CD4-positive, alpha-beta T cell treated with Interleukin-6 at 100 ng/mL for 8 hours (primary cell): Measurements from ENCODE around the gene BNC2.

ENCODE experiments used
- DNase-seq: peaks from one replicate; pipeline ENCODE4 v3.0.0-alpha.2; 2020; ENCODE audit warnings: mixed read lengths, low spot score

BNC2 gene

GRCh38 chr9:16817514-16817913 is 53.0 kb downstream of the BNC2 start:
- DNase-seq = no peak

DNA sequence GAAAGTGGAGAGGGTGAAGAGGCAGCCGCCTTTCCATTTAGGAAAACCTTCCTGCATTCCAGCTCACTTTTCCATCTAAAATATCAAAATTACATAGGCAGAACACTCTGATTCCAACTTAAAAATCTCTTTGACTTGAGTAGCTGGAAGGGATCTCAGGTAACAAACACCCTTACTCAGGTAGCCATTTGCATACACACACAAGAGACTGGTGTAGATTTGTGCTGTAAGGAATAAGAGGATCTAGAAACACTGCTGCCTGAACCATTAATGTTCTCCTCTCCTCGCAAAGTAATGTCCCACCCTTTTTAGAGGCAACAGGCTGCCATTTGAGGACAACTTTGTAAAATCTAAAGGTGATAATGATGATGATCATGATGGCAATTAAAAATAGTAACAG is 53.5 kb downstream of the BNC2 start:
- no peak for DNase-seq

DNA sequence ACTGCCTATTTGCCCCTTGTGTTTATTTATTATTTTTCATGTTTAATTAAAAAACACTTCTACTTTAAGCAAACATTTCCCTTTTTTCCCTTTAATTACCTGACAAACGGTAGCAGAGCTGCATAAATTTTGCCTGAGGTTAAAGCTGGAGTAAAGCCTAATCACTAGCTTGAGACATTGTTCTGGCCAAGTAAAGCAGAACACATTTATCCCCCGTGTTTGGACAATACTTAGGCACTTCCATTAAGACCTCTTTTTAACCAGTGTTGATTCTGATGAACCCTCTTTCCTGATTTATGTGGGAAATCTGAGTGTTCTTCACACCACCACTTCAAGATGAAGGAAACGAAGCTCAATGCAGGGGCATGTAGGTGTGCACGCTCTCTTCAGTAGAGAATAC is 54.5 kb downstream of the BNC2 start:
- DNase-seq = no peak

- DNase-seq = no peak
Measured at GRCh38 chr9:16815079-16815478, 55.4 kb downstream of the BNC2 start.

- DNase-seq = no peak
Measured at GRCh38 chr9:16813838-16814237, 56.6 kb downstream of the BNC2 start.

- DNase-seq = no peak
Measured at GRCh38 chr9:16811987-16812685, 58.3 kb downstream of the BNC2 start.

GRCh38 chr9:16809912-16810610 is 60.4 kb downstream of the BNC2 start:
- no peak for DNase-seq

GRCh38 chr9:16806674-16807073 is 63.8 kb downstream of the BNC2 start:
- DNase-seq = no peak

DNA sequence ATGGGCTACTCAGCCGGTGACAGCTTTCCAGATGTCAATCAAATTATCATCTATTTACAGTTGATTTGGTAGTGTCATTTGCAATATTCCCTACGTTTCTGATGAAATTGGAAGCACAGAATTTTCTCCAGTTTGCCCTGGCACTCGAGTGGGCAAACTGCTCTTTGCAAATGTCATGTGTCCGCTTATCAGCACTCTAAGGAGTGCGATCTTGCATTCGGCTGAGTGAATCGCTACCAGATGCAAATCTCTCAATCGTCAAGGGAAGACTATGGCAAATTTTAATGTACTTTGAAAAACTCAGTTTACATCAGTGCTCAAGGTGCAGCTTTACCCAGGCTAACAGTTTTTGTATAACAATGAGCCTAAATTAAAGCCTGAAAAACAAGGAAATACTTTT is 66.8 kb downstream of the BNC2 start:
- no peak for DNase-seq

- DNase-seq = no peak
Measured at GRCh38 chr9:16801871-16802466, 68.5 kb downstream of the BNC2 start.

DNA sequence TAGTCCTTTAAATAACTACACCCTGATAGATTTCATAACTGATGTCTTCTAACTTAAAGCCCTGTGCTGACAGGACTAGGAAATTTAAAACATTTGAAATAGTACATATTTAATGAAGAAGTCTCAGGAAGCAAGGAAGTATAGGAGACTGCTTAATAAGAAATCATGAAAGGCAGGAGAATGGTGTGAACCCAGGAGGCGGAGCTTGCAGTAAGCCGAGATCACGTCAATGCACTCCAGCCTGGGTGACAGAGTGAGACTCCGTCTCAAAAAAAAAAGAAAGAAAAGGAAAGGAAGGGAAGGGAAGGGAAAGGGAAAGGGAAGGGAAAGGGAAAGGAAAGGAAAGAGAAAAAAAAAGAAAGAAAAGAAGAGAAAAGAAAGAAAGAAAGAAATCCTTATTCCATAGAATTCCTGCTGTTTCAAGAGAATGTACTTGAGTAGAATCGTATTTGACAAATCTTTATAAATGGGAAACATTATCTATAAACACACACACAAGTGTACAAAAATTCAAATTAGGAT is 74.1 kb downstream of the BNC2 start:
- DNase-seq = no peak

DNA sequence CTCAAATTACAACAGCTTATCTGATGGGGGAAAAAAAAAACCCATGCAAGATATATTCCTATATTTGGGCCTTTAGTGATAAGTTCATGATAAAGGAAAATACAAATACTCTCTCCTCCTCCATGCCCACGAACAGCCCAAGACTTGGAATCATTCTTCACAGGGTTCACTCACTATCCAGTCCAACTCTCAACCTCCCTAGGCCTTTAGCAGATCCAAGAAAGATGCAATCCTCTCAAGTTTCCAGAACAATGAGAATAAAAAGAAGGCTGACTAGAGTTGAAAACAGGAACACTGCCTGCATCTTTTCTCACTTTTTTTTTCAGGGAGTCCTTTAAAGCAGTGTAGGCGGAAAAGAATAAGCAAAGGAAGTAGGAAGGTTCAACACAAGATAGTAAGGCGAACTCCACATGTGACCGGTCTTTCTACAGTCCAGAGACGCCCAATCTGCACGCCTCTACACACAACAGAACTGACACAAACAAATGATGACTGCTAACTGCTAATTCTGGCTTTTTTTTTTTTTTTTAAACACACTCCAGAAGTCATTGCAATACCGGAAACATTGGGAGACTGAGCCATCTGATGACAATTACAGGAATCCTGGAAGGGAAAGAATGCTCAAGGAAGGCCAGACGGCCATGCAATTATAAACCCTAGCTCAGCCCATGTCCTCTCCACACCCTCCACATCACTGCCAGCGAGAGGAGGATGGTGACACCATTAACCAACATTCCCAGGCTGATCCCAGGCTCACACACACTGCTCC is 75.4 kb downstream of the BNC2 start:
- DNase-seq = no peak

- no peak for DNase-seq
Measured at GRCh38 chr9:16794103-16794502, 76.4 kb downstream of the BNC2 start.

- no peak for DNase-seq
Measured at GRCh38 chr9:16787724-16788123, 82.7 kb downstream of the BNC2 start.

- no peak for DNase-seq
Measured at GRCh38 chr9:16784002-16784401, 86.5 kb downstream of the BNC2 start.

GRCh38 chr9:16782490-16782889 is 88.0 kb downstream of the BNC2 start:
- DNase-seq = no peak

DNA sequence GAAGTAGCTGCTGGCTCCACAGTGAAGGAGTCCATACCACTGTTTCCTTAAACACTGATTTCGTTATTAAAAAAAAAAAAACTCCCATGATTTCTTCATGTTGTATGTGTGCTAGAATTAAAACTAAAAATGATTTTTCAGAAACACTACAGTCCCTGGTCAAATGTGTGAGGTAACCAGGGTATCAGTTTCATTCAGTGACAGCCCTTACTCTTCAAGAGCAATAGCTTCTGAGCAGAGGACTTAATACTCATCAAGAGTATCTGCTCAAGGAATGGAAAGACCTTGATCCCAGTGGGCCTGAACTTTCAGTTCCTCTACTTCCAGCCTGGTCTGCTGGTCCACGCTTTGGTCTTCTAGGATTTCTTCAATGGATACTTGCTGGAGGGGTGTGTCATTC is 95.1 kb downstream of the BNC2 start:
- no peak for DNase-seq

GRCh38 chr9:16773617-16774016 is 96.9 kb downstream of the BNC2 start:
- DNase-seq = no peak

- no peak for DNase-seq
Measured at GRCh38 chr9:16773116-16773515, 97.4 kb downstream of the BNC2 start.

DNA sequence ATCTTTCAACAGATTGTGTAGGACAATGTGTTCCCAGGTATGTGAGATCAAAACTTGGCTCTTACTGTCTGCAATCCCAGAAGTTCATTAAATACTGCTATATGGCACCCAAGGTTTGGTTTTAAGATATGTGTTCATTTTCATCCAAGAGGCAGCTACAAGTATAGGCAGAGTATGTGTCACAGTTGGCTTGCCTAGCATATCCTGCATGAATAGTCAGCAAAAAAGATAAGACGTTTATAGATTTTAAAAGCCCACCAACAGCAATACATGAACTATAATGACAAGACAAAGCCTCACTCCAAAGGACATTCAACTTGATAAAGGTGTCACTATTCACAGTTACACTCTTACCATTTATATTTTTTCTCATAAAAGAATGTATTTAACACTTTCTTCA is 99.1 kb downstream of the BNC2 start:
- DNase-seq = no peak

GRCh38 chr9:16769291-16769690 is 101.2 kb downstream of the BNC2 start:
- DNase-seq = no peak

DNA sequence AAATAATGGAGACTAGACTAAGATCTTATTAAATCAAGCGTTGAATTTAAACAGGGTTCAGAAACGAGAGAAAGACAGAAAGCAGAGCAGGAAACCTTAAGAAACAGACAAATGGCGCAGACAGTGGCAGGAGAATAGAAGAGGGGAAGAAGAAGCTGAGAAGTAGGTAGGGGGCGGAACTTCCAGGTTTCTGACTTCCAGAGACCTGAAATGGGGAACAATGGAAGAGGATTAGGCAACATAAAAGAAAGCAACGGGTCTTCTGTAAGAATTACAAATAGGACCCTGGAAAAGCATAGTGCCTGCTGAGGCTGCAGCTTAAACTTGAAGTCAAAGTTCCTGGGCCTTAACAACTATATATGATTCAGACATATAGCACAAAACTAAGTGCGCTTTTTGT is 101.7 kb downstream of the BNC2 start:
- DNase-seq = no peak

DNA sequence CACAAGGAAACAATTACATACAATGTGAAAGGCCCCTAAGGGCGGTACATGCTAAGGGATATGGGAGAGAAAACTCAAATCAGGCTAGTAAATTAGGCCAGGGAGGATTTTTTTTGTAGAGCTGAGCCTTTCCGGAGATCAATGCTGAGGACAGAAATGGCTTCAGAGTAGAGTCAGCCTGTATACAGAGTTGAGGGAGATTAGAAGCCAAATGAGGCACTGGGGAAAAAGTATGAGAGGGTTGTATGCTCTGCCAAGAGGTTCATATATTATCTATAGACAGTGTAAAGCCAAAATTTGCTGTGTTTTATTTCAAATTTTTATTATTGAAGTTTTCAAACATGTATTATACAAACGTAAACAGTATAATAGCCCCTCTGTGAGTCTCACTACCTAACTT is 103.1 kb downstream of the BNC2 start:
- DNase-seq = no peak
